Measurements from ENCODE around the gene WEE1.

The WEE1 gene

DNA sequence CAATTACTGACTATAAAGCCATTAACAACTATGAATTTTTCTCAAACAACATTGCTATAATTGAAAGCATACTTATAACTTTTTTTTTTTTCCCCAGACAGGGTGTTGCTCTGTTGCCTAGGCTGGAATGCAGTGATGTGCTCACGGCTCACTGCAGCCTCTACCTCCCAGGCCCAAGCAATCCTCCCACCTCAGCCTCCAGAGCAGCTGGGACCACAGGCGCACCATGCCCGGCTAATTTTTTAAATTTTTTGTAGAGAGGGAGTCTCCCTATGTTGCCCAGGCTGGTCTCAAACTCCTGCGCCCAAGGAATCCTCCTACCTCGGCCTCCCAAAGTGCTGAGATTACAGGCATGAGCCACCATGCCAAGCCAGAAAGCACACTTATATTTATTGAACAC is 6.1 kb upstream of the WEE1 start:
- no peak for DNase-seq

DNA sequence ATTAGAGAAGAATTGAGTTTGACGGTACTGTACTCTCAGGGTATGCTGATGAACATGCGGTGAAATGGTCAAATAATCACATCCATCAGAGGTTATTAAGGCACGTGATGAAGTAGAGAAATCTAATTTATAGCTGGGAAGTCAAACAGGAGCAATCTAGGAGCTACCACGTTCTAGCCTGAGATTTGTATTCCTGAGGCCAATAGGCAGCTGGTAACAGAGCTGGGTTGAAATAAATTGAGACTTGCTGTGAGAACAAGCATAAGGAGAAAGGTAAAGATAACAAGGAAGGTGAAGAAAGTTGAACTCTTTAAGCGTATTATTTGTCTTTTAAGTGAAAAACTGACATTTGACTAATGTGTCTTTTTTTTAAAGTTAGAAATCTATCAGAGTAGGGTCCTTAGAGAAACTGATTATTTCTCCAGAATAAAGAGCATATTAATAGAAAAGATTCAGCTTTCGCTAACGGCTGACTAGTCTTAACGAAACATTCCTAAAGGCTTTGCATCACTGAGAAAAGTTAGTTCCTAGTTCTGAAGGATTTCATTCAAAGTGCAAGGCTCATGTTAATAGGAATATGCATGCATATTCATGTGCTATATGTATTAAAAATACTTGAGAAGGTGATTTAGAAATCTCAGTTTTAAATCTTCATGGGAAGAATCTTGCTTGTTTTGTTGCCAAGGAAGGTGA is 5.2 kb upstream of the WEE1 start:
- no peak for DNase-seq

DNA sequence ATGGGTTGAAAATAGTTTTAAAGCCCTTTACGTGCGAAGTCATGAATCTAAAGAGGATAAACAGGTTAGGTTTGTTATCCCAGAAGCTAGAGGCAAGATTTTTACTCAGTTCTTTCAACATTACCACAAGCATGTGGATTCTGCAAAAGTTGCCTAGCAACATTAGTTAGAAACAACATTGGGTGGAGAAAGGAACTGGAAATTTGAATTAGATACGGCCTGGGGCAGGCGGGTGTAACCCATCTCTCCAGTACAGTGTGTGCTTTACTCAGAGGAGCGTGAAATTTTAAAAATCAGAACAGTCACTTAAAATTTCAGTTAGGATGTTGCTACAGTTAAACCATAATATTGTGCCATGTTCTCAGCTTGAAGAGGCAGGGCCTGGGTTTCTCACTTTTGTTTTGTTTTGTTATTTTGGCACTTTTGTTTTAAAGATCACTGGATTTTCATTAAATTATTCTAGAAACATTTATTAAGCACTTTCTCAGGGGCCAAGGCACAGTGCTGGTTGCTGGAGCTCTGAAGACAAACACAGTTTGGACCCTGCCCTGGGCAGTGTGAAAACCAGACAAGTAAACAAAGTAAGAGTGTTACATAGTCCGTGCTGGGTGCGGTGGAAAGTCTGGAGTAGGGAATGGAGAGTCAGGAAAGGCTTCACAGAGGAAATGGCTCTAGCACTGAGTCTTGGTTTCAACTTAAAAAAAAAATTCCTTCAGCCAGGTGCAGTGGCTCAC is 4.4 kb upstream of the WEE1 start:
- no peak for DNase-seq

DNA sequence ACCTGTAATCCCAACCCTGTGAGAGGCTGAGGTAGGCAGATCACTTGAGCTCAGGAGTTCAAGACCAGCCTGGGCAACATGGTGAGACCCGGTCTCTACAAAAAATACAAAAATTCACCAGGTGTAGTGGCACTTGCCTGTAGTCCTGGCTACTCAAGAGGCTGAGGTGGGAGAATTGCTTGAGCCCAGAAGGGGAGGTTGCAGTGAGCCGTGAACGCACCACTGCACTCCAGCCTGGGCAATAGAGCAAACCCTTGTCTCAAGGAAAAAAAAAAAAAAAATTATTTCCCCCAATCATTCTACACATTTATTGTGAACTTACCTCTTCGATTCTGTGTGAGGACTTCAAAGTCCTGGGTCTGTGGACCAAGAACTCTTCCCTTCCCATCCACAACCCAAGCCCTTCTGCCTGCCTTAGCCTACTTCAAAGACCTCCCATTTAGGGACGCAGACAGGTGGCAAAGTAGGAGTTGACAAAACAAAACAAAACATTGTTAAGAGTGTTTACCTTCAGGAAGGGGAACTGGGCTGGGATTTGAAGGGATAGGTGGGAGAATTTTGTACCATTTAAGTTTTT is 3.8 kb upstream of the WEE1 start:
- no peak for DNase-seq

DNA sequence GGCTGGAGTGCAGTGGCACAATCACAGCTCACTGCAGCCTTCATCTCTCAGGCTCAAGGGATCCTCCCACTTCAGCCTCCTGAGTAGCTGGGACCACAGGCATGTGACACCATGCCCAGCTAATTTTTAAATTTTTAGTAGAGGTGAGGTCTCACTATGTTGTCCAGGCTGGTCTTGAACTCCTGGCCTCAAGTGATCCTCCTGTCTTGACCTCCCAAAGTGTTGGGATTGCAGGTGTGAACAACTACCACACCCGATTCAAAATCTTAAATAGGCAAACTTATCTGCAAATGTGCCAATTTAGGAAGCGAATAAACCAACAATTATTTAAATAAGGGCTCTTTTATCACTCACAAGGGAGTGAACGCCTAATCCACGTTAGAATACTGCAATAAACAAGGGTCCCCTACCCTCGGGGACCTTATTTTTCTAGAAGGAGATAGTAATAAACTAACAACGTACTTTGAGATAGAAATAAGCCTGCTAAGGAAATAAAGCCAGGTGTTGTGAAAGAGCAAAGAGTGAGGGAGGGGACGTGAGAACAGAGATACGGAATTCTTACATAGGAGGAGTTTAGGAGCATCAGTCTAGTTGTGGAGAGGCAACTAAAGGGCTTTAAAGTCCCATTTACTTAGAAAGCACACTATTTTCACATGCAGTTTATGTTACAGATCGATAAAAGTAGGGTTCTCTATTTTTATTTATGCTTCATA is 3.0 kb upstream of the WEE1 start:
- DNase-seq, result no peak

DNA sequence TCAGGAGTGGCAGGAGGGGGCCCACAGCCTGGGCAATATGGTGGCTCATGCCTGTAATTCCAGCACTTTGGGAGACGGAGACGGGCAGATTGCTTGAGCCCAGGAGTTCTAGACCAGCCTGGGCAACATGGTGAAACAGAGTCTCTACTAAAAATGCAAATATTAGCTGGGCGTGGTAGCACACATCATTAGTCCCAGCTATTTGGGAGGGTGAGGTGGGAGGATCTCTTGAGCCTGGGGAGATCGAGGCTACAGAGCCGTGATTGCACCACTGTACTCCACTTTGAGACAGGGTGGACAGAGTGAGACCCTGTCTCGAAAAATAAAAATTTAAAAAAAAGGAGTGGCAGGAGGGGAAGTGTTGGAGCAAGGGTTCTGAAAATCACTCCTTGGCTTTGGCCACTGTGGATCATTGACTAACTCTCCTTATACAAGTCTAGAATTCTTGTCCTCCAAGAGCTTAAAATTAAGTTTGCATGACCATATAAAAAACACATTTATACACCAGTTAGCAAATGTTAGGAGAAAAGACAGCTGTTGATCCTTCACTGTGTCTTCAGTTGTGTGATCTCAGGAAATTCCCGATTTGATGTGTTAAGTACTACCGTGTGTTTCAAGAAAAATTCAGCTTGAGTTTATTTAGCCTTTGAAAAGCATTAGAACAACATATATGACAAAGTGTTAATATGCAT is 2.3 kb upstream of the WEE1 start:
- DNase-seq, result no peak

DNA sequence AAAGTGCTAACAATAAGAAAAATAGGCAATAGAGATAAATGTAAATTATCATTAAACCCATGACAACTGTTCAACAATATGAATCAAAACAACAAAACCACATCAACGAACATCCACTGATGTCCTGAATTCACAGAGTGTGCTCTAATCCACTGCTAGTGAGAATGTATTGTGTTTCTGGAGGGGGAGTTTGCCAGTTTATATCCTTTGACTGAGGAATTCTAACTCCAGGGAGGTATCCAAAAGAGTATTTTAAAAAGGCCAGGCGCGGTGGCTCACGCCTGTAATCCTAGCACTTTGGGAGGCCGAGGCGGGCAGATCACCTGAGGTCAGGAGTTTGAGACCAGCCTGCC is 1.7 kb upstream of the WEE1 start:
- no peak for DNase-seq

DNA sequence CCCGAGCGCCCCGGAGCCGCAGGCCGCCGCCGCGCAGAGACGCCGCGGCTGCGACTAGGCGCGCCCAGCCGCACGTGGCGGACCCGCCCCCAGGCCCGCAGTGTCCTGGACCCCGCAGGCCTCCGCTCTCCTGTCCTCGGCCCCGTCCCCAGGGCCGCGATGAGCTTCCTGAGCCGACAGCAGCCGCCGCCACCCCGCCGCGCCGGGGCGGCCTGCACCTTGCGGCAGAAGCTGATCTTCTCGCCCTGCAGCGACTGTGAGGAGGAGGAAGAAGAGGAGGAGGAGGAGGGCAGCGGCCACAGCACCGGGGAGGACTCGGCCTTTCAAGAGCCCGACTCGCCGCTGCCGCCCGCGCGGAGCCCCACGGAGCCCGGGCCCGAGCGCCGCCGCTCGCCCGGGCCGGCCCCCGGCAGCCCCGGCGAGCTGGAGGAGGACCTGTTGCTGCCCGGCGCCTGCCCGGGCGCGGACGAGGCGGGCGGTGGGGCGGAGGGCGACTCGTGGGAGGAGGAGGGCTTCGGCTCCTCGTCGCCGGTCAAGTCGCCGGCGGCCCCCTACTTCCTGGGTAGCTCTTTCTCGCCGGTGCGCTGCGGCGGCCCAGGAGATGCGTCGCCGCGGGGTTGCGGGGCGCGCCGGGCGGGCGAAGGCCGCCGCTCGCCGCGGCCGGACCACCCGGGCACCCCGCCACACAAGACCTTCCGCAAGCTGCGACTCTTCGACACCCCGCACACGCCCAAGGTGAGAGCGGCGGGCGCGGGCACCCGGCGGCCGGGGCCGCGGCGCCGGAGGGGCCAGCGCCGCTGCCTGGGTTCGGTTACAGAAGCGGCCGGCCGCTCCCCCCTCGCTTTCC is 528 bp downstream of the WEE1 start:
- DNase-seq, result no peak

DNA sequence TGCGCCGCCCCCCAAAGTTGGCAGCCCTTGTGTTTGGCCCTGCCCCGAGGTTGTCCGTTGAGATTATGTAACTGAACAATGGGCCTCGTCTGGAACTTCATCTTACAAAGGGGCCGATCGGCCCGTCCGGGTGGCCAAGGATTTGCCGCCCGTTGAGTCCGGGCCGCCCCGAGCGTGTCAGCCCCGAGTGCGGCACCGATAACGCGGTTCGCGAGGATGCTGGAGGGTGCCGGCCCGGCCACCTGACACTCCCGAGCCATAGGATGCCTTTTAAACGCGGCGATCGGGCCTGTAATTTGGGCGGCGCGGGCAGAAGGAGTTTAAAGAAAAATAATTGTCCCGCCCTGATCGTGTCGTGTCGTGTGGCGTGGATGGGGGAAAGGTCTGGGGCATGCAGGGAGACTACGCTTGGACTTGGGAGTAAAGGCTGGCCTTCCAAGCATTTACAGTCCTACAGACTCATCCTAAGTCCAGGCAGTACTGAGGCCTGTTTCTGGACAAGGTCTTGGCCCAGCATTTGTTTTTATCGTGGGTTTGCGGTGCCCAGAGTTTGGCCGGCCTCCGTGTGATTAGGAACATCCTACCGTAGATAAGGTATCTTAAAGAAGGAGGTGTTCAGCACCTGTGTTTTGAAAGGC is 1.3 kb downstream of the WEE1 start:
- DNase-seq, result peak; percentile 73

DNA sequence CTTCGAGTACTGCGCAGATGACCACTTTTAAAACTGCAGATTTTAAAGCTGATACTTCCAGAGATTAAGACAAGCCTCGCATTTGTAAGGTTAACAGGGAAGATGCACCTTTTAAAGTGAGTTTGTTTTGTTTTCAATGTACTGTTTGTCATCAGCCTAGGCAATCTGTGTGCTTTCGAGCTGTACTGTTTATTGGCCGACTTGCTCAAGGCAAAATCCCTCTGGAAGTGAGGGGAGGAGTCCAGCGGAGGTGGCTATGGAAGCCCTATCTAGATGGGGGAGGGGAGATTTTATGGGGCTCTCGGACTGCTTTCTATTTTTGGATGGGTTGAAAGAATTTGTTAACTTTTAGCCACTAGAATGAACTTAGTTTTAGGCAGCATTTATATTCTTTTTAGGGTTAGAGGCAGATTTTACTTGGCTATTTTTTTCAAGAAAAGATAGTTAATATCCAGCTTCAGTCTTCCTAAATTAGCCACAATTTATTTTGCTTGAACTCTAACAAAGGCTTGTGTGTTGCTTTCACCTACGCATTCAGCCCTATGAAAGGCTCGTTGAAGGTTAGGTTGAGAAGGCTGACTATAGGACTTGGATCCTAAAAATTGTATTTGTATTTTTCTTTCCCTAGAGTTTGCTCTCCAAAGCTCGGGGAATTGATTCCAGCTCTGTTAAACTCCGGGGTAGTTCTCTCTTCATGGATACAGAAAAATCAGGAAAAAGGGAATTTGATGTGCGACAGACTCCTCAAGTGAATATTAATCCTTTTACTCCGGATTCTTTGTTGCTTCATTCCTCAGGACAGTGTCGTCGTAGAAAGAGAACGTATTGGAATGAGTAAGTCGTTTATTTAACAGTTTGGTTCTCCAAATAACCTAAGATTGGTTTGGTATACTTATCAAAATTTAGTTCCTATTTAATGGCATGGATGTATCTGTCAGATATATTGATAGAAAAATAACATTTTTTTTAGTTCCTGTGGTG is 2.1 kb downstream of the WEE1 start:
- DNase-seq, result no peak

DNA sequence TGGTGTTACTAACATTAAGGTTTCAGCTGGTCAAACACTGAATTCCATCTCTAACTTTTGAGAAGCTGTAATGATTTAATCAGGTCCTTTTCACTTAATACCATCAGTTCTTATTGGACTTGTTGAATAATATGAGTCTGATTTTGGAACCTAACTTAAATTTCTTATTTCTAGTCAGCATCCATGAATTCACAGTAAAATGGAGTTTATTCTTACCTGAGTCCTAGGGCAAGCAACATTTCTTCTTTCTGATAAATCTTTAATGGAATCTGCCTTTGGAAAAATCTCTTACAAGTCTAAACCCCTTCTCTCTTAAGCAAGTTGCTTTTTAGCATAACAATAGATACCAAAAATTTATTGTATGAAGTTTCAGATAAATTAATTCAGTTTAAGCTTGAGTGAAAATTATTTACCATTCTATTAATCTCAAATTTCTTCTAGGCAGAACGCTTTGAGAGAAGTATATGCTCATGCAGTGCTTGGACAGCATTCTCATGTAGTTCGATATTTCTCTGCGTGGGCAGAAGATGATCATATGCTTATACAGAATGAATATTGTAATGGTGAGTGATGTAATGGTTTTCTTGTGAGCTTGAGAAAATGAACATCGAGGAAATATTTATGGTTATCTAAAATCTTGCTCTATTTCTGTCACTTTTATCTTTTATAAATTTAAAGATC is 3.4 kb downstream of the WEE1 start:
- DNase-seq, result no peak

DNA sequence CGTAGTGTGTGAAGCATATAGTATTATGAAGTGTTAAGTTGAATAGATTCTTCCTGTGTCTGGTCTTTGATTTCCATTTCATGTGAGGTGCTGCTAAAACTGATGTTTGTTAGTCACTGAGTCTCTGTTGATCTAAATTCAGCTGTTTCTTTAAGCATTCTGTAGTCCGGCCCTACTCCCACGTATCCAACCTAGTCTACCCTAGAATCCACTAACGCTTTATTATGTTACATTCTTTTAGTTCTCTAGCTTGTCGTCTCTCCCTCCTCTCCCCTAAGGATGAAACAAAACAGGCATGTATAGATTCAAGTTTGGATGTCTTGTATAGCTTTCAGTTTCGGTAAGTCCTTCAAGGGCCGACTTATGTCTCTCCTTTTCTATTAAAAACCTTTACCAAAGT is 4.1 kb downstream of the WEE1 start:
- DNase-seq, result no peak

DNA sequence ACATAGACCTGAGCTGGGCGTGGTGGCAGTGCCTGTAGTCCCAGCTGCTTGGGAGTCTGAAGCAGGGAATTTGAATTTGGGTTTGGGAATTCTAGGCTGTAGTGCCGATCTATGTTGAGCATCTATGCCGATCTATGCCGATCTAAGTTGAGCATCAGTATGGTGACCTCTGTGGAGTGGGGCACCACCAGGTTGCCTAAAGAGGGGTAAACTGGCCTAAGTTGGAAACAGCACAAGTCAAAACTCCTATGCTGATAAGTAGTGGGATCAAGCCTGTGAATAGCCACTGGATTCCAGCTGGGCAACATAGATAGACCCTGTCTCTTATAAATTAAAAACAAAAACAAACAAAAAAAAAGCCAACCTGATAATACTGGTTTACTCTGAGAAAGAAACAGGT is 7.4 kb downstream of the WEE1 start:
- no peak for DNase-seq

DNA sequence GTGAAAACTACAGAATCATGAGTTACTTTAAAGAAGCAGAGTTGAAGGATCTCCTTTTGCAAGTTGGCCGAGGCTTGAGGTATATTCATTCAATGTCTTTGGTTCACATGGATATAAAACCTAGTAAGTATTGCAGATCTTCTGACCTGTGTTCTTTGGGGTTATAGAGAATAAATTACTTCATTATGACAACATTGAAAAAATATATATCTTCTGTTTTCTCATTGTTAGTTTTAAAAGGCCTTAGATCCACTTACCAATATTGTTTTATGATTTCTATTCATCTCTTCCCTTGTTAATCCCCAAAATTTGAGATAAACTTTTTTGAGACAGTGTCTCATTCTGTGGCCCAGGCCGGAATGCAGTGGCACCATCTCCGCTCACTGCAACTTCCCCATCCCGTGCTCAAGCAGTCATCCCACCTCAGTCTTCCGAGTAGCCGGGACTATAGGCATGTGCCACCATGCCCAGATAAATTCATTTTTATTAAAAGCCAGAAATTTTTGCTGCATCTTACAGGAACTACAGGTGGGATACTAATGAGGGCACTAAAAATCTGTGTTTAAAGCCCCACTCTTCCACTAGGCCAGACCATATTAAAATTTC is 8.2 kb downstream of the WEE1 start:
- DNase-seq, result no peak

DNA sequence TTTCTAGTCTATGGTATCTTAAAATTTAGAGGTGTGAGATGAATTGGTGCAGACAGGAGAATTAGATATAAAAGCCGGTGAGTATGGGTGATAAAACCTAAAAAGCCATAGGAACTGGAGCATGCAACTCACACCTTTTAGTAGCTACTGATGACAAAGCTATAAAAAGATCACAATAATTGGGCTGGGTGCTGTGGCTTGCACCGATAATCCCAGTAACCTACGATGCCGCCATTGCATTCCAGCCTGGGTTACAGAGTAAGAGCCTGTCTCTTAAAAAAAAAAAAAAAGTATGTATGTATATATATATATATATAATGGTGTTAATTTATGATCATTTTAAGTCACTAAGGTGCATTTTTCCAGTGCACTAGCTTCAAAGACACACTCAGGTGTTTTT is 17.2 kb downstream of the WEE1 start:
- no peak for DNase-seq

DNA sequence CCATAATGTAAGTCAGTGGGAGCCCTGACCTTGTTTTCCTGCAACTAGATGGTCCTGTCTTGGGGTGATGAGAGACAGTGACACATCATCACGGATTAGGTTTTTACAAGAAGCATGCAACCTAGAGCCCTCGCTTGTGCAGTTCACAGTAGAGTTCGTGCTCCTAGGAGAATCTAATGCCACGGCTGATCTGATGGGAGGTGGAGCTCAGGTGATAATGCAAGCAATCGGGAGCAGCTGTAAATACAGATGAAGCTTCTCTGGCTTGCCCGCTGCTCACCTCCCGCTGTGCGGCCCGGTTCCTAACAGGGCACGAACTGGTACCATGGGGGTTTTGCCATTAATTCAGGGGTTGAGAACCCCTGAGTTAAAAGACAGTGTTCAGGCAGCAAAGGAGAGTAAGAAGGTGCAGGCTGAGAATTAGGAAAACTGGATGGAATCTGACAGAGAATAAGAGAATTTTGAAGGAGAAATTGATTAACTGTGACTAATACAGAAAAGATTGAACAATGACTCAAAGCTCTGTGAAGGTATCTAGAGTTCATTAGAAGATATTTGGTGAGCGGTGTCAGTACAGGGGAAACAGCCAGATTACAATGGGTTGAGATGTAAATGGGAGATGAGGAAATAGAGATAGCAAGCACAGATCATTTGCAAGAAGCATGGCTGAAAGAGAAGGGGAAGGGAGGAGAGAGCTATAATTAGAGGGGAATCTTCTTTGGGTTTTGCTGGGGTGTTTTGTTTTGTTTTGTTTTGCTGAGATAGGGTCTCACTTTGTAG is 21.0 kb downstream of the WEE1 start:
- DNase-seq, result peak; percentile 13

DNA sequence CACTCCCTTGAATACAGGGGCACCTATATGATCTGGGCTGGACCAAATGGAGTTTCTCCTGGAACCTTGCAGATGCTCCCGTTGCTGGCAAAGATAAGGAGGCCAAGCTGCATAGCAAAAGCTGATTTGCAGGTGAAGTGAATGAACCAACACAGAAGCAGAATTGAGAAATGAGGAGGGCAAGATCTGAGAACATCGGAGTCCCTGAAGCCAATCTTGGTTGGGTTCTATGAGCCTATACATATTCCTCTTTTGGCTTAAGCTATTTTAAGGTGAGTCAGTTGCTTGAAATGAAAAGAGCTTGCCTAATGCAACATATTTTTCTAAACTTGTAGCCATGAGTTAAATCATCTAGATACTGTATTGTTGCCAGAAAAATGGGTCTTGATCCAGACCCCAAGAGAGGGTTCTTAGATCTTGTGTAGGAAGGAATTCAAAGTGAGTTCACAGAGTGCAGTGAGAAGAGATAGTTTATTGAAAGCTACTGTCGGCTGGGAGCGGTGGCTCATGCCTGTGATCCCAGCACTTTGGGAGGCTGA is 23.5 kb downstream of the WEE1 start:
- DNase-seq, result no peak

DNA sequence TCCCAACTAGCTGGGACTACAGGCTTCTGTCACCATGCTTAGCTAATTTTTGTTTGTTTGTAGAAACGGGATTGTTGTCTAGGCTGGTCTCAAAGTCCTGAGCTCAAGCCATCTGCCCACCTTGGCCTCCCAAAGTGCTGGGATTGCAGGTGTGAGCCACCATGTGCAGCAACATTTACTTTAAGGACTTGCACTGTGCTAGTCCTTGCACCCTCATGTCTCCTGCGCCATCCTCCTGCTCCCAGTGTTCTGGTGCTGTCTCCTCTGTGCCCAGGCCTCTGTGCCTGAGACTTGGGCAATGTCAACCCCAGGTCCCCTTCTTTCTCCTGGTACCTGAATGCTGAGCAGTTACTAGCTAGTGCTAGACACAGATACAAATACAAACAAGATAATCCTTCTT is 26.7 kb downstream of the WEE1 start:
- no peak for DNase-seq

Measured in activated CD8-positive, alpha-beta memory T cell treated with anti-CD3 and anti-CD28 coated beads for 24 hours (primary cell).